Kidney tubule cell (primary cell): ENCODE results near the gene INF2.
A peak's percentile ranks its signal among the peaks of the same experiment; 100 is the strongest.
"Not testable (repeated sequence)": the region's sequence is repeated elsewhere in the genome, so short reads cannot be mapped to it uniquely, and the experiment has no call there.

Experiments used
- DNase-seq: peaks from one replicate; pipeline ENCODE4 v3.0.0-alpha.2; 2018; ENCODE audit warnings: low spot score

INF2 gene

GRCh38 chr14:104689109-104689880, at the start of gene INF2:
Gene INF2, plus strand, starts transcription at chr14:104689618. Its CDS starts 11,748 bp downstream, at chr14:104701366.
- peak; percentile 71 for DNase-seq

- DNase-seq: peak; percentile 63
These were observed 49.4 kb upstream of the INF2 start for GRCh38 chr14:104639885-104640548.

GRCh38 chr14:104640681-104641080, 48.7 kb upstream of the INF2 start:
- DNase-seq: no peak

GRCh38 chr14:104641753-104642539, 47.5 kb upstream of the INF2 start:
- no peak for DNase-seq

- DNase-seq: no peak
These were observed 46.9 kb upstream of the INF2 start for GRCh38 chr14:104642540-104642868.

GRCh38 chr14:104643306-104643705, 46.1 kb upstream of the INF2 start:
- DNase-seq: no peak

- no peak for DNase-seq
These were observed 45.3 kb upstream of the INF2 start for GRCh38 chr14:104644091-104644635.

- no peak for DNase-seq
These were observed 44.6 kb upstream of the INF2 start for GRCh38 chr14:104644656-104645378.

GRCh38 chr14:104647467-104648043, 41.9 kb upstream of the INF2 start:
- DNase-seq: no peak

- DNase-seq: peak; percentile 50
These were observed 39.1 kb upstream of the INF2 start for GRCh38 chr14:104650057-104650980.

- no peak for DNase-seq
These were observed 38.2 kb upstream of the INF2 start for GRCh38 chr14:104650981-104651875.

- no peak for DNase-seq
These were observed 37.5 kb upstream of the INF2 start for GRCh38 chr14:104651876-104652260.

GRCh38 chr14:104652386-104652785, 37.0 kb upstream of the INF2 start:
- no peak for DNase-seq

- DNase-seq: not testable (repeated sequence)
These were observed 36.1 kb upstream of the INF2 start for GRCh38 chr14:104653130-104653920.

- no peak for DNase-seq
These were observed 35.3 kb upstream of the INF2 start for GRCh38 chr14:104654119-104654518.

- no peak for DNase-seq
These were observed 34.1 kb upstream of the INF2 start for GRCh38 chr14:104655128-104655848.

GRCh38 chr14:104656014-104656714, 33.3 kb upstream of the INF2 start:
- DNase-seq: no peak
